ENCODE data around the gene DAZAP2.
A peak's percentile ranks its signal among the peaks of the same experiment; 100 is the strongest.

The DAZAP2 gene

DNA sequence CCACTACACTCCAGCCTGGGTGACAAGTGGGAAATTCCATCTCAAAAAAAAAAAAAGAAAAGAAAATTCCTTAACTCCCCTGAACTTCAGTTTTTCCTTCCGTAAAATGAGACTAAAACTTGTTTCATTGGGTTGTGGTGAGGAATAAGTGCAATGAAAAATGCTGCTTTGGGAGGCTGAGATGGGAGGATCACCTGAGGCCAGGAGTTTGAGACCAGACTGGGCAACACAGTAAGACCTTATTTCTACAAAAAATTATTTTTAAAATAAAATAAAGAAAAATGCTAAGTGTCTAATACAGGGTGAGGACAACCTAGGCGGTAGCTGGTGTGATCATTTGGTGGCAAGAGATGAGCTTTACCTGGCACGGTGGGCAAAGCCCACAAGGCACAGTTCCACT lies 24.7 kb downstream of the DAZAP2 start:
- Mint-ChIP-seq H3K36me3 (ENCODE audit: low read depth) (peaks cover 5% of the 10 kb centered on the region), H3K4me3 (no peak overlapping the region), H3K27ac (no peak overlapping the region), H3K4me1 (no peaks in the 10 kb centered on the region), H3K27me3 (ENCODE audit: low read depth, poor library complexity) (peaks cover 4% of the 10 kb centered on the region), H3K9me3 (no peaks in the 10 kb centered on the region)
- TF ChIP-seq, protein P1, sequence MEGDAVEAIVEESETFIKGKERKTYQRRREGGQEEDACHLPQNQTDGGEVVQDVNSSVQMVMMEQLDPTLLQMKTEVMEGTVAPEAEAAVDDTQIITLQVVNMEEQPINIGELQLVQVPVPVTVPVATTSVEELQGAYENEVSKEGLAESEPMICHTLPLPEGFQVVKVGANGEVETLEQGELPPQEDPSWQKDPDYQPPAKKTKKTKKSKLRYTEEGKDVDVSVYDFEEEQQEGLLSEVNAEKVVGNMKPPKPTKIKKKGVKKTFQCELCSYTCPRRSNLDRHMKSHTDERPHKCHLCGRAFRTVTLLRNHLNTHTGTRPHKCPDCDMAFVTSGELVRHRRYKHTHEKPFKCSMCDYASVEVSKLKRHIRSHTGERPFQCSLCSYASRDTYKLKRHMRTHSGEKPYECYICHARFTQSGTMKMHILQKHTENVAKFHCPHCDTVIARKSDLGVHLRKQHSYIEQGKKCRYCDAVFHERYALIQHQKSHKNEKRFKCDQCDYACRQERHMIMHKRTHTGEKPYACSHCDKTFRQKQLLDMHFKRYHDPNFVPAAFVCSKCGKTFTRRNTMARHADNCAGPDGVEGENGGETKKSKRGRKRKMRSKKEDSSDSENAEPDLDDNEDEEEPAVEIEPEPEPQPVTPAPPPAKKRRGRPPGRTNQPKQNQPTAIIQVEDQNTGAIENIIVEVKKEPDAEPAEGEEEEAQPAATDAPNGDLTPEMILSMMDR (IDR thresholded peaks at IDR 0.05): no peak
- no peak for DNase-seq

DNA sequence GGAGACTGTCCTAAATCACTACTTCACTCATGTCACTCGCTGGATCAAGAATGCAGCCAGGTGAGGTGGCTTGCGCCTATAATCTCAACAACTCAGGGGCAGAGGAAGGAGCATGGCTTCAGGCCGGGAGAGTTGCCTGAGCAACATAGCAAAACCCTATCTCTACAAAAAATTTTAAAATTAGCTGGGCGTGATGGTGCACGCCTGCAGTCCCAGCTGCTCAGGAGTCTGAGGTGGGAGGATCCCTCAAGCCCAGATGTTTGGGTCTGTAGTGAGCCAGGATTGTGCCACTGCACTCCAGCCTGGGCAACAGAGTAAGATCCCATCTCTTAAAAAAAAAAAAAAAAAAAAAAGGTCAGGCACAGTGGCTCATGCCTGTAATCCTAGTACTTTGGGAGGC lies 25.7 kb downstream of the DAZAP2 start:
- no peak overlapping the region for H3K4me3 Mint-ChIP-seq
- no peak for DNase-seq
- TF ChIP-seq, protein P1 (IDR thresholded peaks at IDR 0.05): no peak

DNA sequence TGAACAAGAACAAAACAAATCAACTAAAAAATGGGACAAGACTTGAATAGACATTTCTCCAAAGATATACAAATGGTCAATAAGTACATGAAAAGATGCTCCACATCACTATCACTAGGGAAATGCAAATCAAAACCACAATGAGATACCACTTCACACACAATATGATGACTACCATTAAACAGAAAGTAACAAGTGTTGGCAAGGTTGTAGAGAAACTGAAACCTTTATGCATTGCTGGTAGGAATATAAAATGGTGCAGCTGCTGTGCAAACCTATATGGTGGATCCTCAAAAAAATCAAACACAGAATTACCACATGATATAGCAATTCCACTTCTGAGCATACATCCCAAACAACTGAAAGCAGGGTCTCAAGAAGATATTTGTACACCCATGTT lies 26.4 kb downstream of the DAZAP2 start:
- Mint-ChIP-seq H3K4me3 (no peak overlapping the region), H3K27ac (no peak overlapping the region), H3K27me3 (ENCODE audit: low read depth, poor library complexity) (peaks cover 15% of the 10 kb centered on the region), H3K9me3 (no peaks in the 10 kb centered on the region), H3K36me3 (ENCODE audit: low read depth) (peaks cover 5% of the 10 kb centered on the region), H3K4me1 (peaks cover 4% of the 10 kb centered on the region)
- DNase-seq: no peak
- TF ChIP-seq, protein P1 (IDR thresholded peaks at IDR 0.05): no peak

More for the DNA sequence above, 25.7 kb downstream of the DAZAP2 start:
- Mint-ChIP-seq H3K27me3 (ENCODE audit: low read depth, poor library complexity) (peaks cover 12% of the 10 kb centered on the region), H3K4me1 (peaks cover 1% of the 10 kb centered on the region), H3K36me3 (ENCODE audit: low read depth) (peaks cover 5% of the 10 kb centered on the region), H3K27ac (no peak overlapping the region), H3K9me3 (no peaks in the 10 kb centered on the region)

DNA sequence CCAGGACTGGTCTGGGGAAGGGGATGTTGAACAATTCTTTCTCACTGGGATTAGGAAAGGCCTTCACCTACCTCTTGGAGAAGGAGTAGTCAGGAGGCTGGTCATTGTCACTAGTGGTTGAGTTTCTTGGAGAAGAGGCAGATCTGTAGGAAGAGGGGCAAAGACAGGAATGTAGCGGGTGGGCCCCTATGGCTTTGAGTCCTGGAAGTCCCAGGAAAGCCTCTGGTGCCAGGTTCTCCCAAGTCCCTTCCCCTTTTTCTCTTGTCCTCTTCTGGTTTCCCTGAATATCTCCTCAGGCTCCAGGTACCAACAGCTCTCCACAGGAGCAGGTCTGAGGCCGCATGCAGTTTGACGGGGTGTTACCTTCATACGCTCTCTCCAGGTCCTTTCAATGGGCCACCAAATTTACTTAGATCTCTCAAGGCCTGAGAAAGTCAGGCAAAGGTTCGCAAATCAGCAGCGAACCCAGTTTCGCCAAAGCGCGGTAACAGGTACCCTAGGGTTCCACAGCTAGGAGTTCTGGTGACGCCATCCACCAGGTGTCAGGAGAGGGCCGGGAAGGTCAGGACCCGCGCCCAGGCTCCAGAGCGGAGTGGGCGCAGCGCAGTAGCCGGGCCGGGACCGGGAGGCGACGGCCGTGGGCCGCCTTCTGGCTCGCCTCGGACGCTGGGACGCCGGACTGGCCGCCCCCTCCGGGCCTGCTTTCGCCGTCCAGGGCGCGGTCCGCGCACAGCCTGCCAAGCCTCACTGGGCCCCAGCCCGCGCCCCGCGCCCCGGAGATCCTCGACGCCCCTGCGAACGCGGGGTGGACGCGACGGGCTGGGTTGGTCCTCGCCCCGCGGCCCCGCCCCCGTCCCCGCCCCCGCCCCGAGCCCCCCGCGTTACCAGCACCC lies 30.8 kb downstream of the DAZAP2 start:
- Mint-ChIP-seq H3K27me3 (ENCODE audit: low read depth, poor library complexity) (peaks cover 37% of the 10 kb centered on the region), H3K9me3 (no peaks in the 10 kb centered on the region), H3K27ac (peak overlapping the region; percentile 83), H3K4me3 (peak overlapping the region; percentile 81), H3K4me1 (peaks cover 13% of the 10 kb centered on the region), H3K36me3 (ENCODE audit: low read depth) (peaks cover 5% of the 10 kb centered on the region)
- DNase-seq: peak; percentile 59
- TF ChIP-seq, protein P1 (IDR thresholded peaks at IDR 0.05): no peak

DNA sequence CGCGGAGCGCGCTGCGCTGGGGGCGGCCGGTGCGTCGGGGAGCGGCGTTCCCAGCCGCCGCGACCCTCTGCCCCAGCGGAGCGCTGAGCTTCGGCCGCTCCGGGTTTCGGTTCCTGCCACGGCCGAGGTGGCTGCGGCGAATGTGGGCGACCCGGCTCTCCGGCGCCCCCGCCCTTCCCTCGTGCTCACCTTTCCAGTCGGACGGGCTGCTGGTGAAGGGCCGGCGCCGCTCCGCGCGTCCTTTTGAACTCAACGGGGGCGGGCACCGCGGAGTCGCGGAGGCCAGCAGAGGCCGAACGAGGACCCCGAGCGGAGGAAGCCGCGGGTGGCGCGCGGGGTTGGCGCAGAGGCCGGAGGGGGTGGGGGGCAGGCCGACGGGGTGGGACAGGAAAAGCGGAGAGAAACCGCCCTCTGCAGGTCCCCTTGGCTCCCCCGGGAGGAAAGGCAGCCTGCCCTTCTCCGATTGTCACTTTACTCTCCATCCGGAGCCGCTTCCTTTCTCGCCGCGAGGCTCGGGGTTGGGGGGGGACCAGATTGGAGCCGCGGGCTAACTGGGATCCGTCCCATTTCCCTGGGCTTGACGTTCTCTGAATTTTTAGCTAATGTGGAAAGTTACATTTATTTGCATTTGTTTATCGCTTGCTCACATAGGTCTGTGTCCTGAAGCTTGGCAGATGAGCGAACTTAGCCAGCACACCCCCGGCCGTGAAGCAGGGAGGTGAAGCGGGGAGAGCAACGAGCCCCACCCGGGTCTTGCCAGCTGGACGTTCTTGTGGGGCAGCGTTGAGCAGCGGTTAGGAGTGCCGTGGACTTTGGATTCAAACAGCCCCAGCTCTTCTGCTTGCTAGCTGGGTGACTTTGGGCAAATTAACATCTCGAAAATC lies 31.7 kb downstream of the DAZAP2 start, which contains the start of gene SMAGP:
TSS of gene SMAGP (minus strand) at position 349 of the 884 bp plus-strand sequence. CDS start 1,137 bp downstream, outside the sequence.
- peaks cover 13% of the 10 kb centered on the region for H3K4me1 Mint-ChIP-seq
- H3K4me3 Mint-ChIP-seq: peak within 1 kb of the TSS; percentile 93
- peak within 1 kb of the TSS; percentile 83 for H3K27ac Mint-ChIP-seq
- H3K9me3 Mint-ChIP-seq: no peaks in the 10 kb centered on the region
- peaks cover 37% of the 10 kb centered on the region for H3K27me3 Mint-ChIP-seq (ENCODE audit: low read depth, poor library complexity)
- H3K36me3 Mint-ChIP-seq (ENCODE audit: low read depth): peaks cover 5% of the 10 kb centered on the region
- TF ChIP-seq, protein P1 (IDR thresholded peaks at IDR 0.05): no peak
- DNase-seq: peak; percentile 83

All from nephron progenitor cell (in vitro differentiated cells).